A673 (cell line): Measurements from ENCODE around the gene SULT1A2.

Source experiments
- CTCF ChIP-seq: fragments of 300-800, 200-600 bp; sonication (generic); conservative IDR thresholded peaks from 2 replicates; pipeline ENCODE4 v1.5.1; 2017; ENCODE audit warnings: low read depth, mild to moderate bottlenecking, antibody characterized with exemption, low read length, moderate library complexity, mixed read lengths
- EZH2 ChIP-seq: fragments of 200-600 bp; sonication (generic); IDR thresholded peaks from 2 replicates; pipeline ENCODE4 v1.6.1; 2017; ENCODE audit warnings: borderline replicate concordance, low read depth, mild to moderate bottlenecking, mixed read lengths, antibody characterized with exemption, low read length; ENCODE audit not compliant: poor library complexity, severe bottlenecking

GRCh38 chr16:28549301-28549899 lies 47.5 kb downstream of the SULT1A2 start:
- no peak for TF ChIP-seq EZH2
- TF ChIP-seq CTCF: peak; percentile 53
